HG03097 (cell line): ENCODE measurements around the gene CASK.
"Not testable (repeated sequence)": the region's sequence is repeated elsewhere in the genome, so short reads cannot be mapped to it uniquely, and the experiment has no call there.

ENCODE experiments used
- ATAC-seq: cut with Tn5 transposase; IDR thresholded peaks from one replicate; pipeline ENCODE4 v1.9.1; 2021; ENCODE audit not compliant: unreplicated experiment, low FRiP score

The CASK gene

GRCh38 chrX:41664375-41664901 lies 258.9 kb downstream of the CASK start:
- peak; percentile 84 for ATAC-seq

- ATAC-seq, result no peak
Observed at GRCh38 chrX:41661366-41662095, 261.8 kb downstream of the CASK start.

- ATAC-seq, result no peak
Observed at GRCh38 chrX:41655631-41656030, 267.7 kb downstream of the CASK start.

GRCh38 chrX:41655101-41655500 lies 268.3 kb downstream of the CASK start:
- ATAC-seq, result no peak

- no peak for ATAC-seq
Observed at GRCh38 chrX:41653125-41653524, 270.2 kb downstream of the CASK start.

- not testable (repeated sequence) for ATAC-seq
Observed at GRCh38 chrX:41646201-41646600, 277.2 kb downstream of the CASK start.

- ATAC-seq, result no peak
Observed at GRCh38 chrX:41634284-41634683, 289.1 kb downstream of the CASK start.

GRCh38 chrX:41630091-41630490 lies 293.3 kb downstream of the CASK start:
- ATAC-seq, result no peak

GRCh38 chrX:41629539-41629938 lies 293.8 kb downstream of the CASK start:
- no peak for ATAC-seq

- no peak for ATAC-seq
Observed at GRCh38 chrX:41621222-41621723, 302.1 kb downstream of the CASK start.

GRCh38 chrX:41619221-41619620 lies 304.1 kb downstream of the CASK start:
- ATAC-seq, result no peak

- no peak for ATAC-seq
Observed at GRCh38 chrX:41616935-41617334, 306.4 kb downstream of the CASK start.

GRCh38 chrX:41616255-41616654 lies 307.1 kb downstream of the CASK start:
- ATAC-seq, result no peak

- ATAC-seq, result no peak
Observed at GRCh38 chrX:41608244-41608643, 315.1 kb downstream of the CASK start.

- no peak for ATAC-seq
Observed at GRCh38 chrX:41607264-41607832, 316.0 kb downstream of the CASK start.

- not testable (repeated sequence) for ATAC-seq
Observed at GRCh38 chrX:41606057-41606456, 317.3 kb downstream of the CASK start.

- ATAC-seq, result no peak
Observed at GRCh38 chrX:41604766-41605543, 318.4 kb downstream of the CASK start.

GRCh38 chrX:41604177-41604576 lies 319.2 kb downstream of the CASK start:
- ATAC-seq, result no peak

- no peak for ATAC-seq
Observed at GRCh38 chrX:41603596-41603995, 319.8 kb downstream of the CASK start.

- ATAC-seq, result no peak
Observed at GRCh38 chrX:41602816-41603345, 320.5 kb downstream of the CASK start.

- no peak for ATAC-seq
Observed at GRCh38 chrX:41600291-41600690, 323.1 kb downstream of the CASK start.
